GM19328 (cell line): ENCODE results near the gene GUCY2D.

Experiments used
- ATAC-seq: cut with Tn5 transposase; IDR thresholded peaks from one replicate; pipeline ENCODE4 v1.9.1; 2021; ENCODE audit warnings: mild to moderate bottlenecking, moderate library complexity; ENCODE audit not compliant: unreplicated experiment

GUCY2D gene

GRCh38 chr17:8062807-8063483 lies 60.5 kb downstream of the GUCY2D start:
- ATAC-seq = no peak

- no peak for ATAC-seq
Observed at GRCh38 chr17:8063761-8064534, 61.5 kb downstream of the GUCY2D start.

DNA sequence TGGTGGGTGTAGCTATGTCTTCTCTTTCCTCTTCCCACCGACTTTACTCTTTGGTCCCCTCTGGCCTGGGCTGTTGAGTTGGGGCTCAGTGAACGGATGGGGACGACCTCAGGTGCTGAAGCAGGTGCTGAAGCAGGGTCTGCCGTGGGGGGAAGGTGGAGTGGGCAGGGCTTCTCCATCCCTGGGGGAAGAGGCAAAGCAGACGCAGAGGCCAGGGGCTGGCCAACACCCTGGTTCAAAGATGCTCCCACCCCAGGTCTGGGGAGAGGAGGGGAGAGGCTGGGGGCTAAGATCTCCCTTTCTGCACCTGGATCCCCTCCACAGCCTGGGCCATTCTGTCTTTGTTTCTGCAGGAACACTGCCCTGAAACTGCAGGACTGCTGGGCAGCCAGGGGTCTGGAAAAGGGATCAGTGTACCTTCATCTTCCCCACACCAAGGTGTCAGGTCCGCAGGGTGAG lies 62.2 kb downstream of the GUCY2D start:
- no peak for ATAC-seq

- no peak for ATAC-seq
Observed at GRCh38 chr17:8066841-8067775, 64.7 kb downstream of the GUCY2D start.

DNA sequence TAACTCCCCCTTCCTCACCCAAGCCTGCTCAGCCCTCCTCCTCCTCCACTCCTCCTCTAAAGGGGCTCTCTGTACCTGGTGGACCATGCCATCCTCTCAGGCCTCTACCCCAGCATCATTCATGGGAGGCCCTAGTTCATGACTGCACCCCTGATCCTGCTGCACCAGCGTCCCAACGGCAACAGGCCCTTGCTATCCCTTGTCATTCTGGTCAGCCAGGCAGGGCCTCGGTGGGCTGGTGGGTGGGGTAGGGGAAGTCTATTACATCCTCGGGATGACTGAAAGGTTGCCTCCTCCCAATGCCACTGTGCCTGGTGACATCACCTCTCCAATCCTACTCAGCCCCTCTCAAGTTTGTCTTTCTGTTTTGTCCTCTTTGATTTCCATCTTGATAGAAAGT lies 65.4 kb downstream of the GUCY2D start:
- ATAC-seq = no peak

- ATAC-seq = no peak
Observed at GRCh38 chr17:8068736-8069586, 66.5 kb downstream of the GUCY2D start.

DNA sequence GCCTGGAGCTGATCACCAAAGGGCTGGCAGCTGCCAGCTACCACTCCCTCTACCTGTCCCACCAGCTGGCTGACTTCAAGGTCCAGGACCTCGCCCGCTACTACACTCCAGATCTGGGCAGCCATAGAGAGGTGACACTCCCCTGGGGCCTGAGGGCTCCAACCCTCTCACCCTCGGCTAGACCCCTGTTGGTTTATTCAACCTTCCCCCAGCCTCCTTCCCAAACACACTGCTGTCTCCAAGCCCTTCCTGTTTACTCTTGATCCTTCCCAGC lies 67.1 kb downstream of the GUCY2D start:
- no peak for ATAC-seq
